HG02763 (cell line): ENCODE data around the gene ANK3.

Experiments
- ATAC-seq: cut with Tn5 transposase; IDR thresholded peaks from one replicate; pipeline ENCODE4 v1.9.1; 2021; ENCODE audit warnings: mild to moderate bottlenecking, moderate library complexity; ENCODE audit not compliant: unreplicated experiment

The ANK3 gene

GRCh38 chr10:60286559-60286958, 103.1 kb downstream of the ANK3 start:
- ATAC-seq, result no peak

DNA sequence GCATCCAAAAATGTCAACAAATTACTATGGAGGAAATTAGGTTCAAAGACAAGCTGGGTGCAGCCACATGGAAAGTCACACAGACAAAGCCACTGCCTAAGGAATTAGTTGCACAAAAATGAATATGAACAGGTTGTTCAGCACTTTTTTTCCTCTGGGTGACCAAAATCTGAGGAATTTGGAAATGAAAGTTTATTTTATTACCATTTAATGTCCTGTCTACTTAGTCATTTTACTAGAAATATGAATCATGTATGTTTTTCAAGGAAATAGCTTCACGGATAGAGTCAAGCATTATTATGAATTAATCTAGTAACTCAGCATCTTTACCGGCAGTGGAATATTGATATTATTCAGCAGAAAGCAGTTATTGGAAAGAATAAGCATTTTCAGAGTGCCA, 106.3 kb downstream of the ANK3 start:
- no peak for ATAC-seq

- ATAC-seq, result no peak
Observed at GRCh38 chr10:60282771-60283353, 106.8 kb downstream of the ANK3 start.

GRCh38 chr10:60281792-60282353, 107.8 kb downstream of the ANK3 start:
- no peak for ATAC-seq

- ATAC-seq, result no peak
Observed at GRCh38 chr10:60281331-60281730, 108.3 kb downstream of the ANK3 start.

- no peak for ATAC-seq
Observed at GRCh38 chr10:60280475-60280874, 109.2 kb downstream of the ANK3 start.

DNA sequence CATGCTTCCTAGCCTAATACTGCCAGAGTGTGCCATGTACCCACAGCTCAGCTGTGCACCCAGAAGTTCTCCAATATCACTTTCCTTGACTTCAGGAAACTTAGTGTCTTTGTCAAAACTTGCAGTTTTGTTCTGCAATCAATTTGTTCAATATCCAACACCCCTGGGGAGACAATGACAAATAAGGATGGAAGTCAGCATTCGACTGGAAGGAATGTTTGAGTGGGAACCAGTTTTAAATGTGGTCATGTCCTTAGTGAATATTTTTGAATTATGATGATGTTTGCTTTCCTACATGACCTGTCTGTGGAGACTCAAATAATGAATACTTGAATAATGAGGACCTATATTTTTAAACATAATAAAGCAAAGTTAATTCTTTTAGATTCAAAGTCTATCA, 112.0 kb downstream of the ANK3 start:
- no peak for ATAC-seq

DNA sequence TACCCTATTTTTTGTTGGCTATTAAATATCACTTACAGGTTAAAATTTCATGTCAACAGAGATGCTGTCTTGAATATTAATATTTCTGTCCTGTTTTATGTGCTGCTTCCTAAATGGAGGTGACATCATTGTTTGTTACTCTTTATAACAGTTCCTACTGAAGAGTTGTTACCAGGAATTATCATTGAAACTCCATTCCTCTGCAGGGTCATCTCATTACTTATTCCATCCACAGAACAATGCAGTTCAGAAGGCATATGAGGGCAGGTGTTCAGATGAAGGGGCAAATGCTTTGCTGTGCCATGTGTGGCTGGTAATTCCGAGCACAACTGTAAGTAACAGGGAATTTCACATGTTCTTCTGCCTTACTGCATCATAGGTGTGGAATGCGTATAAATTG, 113.4 kb downstream of the ANK3 start:
- no peak for ATAC-seq

- no peak for ATAC-seq
Observed at GRCh38 chr10:60271319-60272040, 118.2 kb downstream of the ANK3 start.

DNA sequence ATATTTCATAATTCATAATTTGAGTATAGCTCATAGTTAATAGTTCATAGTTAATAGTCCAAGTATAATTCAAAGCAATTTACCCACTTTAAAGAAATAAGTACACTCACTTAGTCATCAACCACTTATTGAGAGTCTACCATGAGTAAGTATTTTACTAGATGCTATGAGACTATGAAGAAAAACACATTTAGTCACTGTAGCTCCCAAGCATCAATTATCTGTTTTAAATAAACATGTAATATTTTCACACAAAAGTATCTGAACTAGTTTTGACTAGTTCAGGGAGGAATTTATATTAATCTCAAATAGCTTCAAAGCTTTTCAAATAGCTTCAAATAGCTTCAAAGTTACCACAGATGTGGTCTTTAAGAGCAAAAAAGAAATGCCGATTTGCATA, 119.2 kb downstream of the ANK3 start:
- ATAC-seq, result no peak

- no peak for ATAC-seq
Observed at GRCh38 chr10:60267802-60268201, 121.9 kb downstream of the ANK3 start.

- no peak for ATAC-seq
Observed at GRCh38 chr10:60266513-60266912, 123.2 kb downstream of the ANK3 start.

GRCh38 chr10:60262647-60263126, 127.0 kb downstream of the ANK3 start:
- no peak for ATAC-seq

- ATAC-seq, result no peak
Observed at GRCh38 chr10:60260321-60260720, 129.4 kb downstream of the ANK3 start.

DNA sequence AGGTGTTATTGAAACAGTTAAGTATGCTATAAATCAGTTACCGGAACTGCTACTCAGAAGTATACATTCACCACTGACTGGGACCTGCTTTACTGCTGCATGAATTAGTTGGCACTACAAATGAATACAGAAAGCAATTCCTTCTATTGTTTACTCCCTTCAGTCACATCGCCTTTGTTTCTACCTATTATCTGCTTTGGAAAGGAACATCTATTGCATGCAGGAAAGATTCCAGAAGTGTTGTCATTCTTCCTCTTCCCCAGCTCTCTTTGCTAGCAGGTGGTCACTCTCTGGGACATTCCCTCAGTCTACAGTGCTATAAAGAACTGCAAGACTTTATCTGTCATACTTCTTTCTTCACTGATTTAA, 131.3 kb downstream of the ANK3 start:
- no peak for ATAC-seq

DNA sequence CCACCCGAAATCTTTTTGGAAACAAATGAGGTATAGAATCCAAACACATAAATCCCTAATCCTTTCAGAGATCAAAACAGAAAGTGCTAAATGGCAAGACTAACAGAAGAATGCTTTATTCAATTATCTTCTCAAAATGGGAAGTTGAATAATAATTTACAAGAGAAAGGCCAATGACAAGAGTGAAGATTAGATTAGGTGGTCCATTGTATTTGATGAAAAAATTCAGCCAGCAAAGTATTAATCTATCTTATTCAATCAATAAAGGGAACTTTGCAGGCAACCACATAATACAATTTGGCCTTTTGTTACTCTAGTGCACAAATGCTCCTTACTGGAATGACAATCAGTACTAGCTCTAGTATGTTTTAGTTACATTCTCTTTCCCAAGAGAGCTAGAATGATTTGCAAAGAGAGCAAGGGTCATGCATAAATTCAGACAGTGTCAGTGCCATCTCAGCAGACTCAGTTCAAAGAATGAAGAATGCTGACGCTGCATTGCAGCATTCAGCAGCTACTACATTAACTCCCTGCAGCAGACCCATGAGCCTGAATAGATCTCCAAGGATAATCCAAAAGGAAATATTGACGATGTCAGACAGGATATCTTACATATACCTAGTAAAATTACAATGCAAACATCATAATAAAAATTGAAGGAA, 131.8 kb downstream of the ANK3 start:
- ATAC-seq, result no peak

DNA sequence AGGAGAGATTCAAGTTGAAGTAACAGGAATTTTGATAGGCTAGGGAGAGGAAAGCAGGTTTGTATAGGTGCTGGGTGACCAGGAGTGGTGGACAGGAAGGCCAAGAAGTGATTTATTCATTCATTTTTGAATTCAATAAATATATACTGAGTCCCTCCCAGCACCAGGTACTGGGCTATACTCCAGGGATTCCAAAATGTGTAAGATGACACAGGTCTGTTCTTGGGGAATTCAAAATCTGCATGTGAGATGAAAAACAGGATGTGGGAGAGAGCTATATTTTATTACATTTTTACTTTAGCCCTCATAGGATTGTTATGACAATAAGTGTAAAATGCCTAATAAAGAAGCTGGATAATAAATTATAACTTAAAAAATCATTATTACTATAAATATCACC, 134.9 kb downstream of the ANK3 start:
- no peak for ATAC-seq

DNA sequence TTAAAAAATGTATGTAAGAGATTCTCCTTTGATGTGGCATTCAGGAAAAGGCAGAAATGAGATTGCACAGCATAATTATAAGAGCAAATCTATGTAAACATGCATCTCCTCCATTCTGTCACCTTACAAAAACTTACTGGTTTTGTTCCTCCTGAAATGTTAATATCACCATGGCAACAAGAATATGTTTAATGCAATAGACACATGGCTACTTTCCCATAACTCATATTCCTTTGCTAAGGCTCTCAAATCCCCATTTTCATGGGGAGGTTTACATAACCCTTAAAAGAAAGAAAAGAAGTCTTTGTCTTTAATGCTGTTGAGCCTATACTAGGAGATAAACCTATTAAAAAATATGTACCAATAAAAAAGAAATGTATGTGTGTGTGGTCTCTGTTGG, 136.2 kb downstream of the ANK3 start:
- ATAC-seq, result no peak

GRCh38 chr10:60252688-60253087, 137.0 kb downstream of the ANK3 start:
- no peak for ATAC-seq

- ATAC-seq, result no peak
Observed at GRCh38 chr10:60246382-60246781, 143.3 kb downstream of the ANK3 start.

DNA sequence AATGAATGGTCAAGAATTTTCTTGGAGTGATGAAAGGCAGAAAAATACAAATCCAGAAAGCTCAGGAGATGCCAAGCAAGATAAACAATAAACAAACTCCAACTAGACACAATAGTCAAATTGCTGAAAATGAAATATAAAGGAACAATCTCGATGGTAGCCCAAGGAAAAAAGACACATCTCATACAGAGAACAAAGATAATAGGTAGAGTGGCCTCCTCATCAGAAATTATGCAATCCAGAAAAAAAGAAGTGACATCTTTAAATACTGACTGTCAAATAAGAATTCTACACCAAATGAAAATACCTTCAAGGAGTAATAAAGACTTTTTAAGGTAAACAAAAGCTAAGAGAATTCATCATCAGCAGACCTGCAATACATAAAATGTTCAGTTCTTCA, 150.4 kb downstream of the ANK3 start:
- ATAC-seq, result no peak

- no peak for ATAC-seq
Observed at GRCh38 chr10:60238759-60239100, 150.9 kb downstream of the ANK3 start.
